A549 (cell line): Measurements from ENCODE around the gene FAM221B. TPM values are rescaled to one million over a fixed set of nuclear protein-coding genes. Genes with fewer than 3 reads are reported as not detected.

Experiments
- ATAC-seq, 2 experiments: fragments of 200-7000 bp in 1 of 2; fragments of >200 bp in 1 of 2; cut with Nextera tagmentation in 1 of 2; cut with Tn5 transposase in 1 of 2; 3 replicates each; pipeline versions ENCODE4 v1.8.0 to v1.9.1; 2018 to 2020; ENCODE audit warnings: mild to moderate bottlenecking in 1 of 2, moderate library complexity in 1 of 2
- CTCF ChIA-PET: fragments of 300-600 bp; sonication (Branson Sonifier 250); formaldehyde crosslinking; extraction: SDS; loops from one replicate; lab custom pipeline; 2021; ENCODE audit warnings: antibody characterized with exemption, inconsistent platforms; lab: Yijun Ruan, JAX
- POLR2A ChIA-PET: fragments of 350-600 bp; formaldehyde crosslinking; extraction: SDS; loops from one replicate; lab custom pipeline; 2021; ENCODE audit warnings: antibody characterized with exemption, inconsistent platforms; lab: Yijun Ruan, JAX
- DNase-seq, 2 experiments: peaks; one replicate each; pipeline versions ENCODE4 v3.0.0 to v3.0.0-alpha.2; 2011 to 2016; ENCODE audit warnings: low read depth in 1 of 2, low spot score in 1 of 2
- FAIRE-seq: peaks from 2 replicates; lab custom pipeline; 2011; peaks lifted over from hg19 to GRCh38; lab: Jason Lieb, UNC
- H3K27ac ChIP-seq, 2 experiments: fragments of >200 bp; sonication (Bioruptor Twin); formaldehyde crosslinking; 3 replicates each; pipeline ENCODE4 v1.5.1; 2016 to 2017
- H3K4me1 ChIP-seq: fragments of >200 bp; sonication (Bioruptor Twin); formaldehyde crosslinking; 3 replicates; pipeline ENCODE4 v1.6.1; 2016
- H3K4me2 ChIP-seq: fragments of >200 bp; sonication (Bioruptor Twin); formaldehyde crosslinking; 3 replicates; pipeline ENCODE4 v1.6.1; 2016
- H3K4me3 ChIP-seq: fragments of >200 bp; sonication (Bioruptor Twin); formaldehyde crosslinking; 3 replicates; pipeline ENCODE4 v1.5.1; 2016
- H3K9me3 ChIP-seq: fragments of >200 bp; sonication (Bioruptor Twin); formaldehyde crosslinking; 3 replicates; pipeline ENCODE4 v1.6.1; 2016
- BHLHE40 ChIP-seq: IDR thresholded peaks from 2 replicates; pipeline ENCODE4 v1.6.1; 2012; ENCODE audit warnings: low read depth, low read length, inconsistent platforms
- CBX8 ChIP-seq: fragments of 200-600 bp; sonication (generic); IDR thresholded peaks from 2 replicates; pipeline ENCODE4 v1.6.1; 2016
- CEBPB ChIP-seq, 2 experiments: fragments of >200 bp in 1 of 2; sonication (Bioruptor Twin) in 1 of 2; formaldehyde crosslinking in 1 of 2; IDR thresholded peaks; 2 replicates each; pipeline ENCODE4 v1.6.1; 2012 to 2016
- CHD2 ChIP-seq: fragments of 150-350 bp; IDR thresholded peaks from 2 replicates; pipeline ENCODE4 v1.6.1; 2014; ENCODE audit warnings: low read length; ENCODE audit not compliant: partially characterized antibody
- EP300 ChIP-seq, 2 experiments: fragments of >200 bp; sonication (Bioruptor Twin); formaldehyde crosslinking; IDR thresholded peaks; 2 replicates in 1 of 2; 3 replicates in 1 of 2; pipeline ENCODE4 v1.6.1; 2016 to 2017
- FOSB ChIP-seq: fragments of 250-450 bp; sonication (Bioruptor Pico); IDR thresholded peaks from 2 replicates; pipeline ENCODE4 v1.5.0; 2020; ENCODE audit warnings: mild to moderate bottlenecking, moderate library complexity
- FOXS1 ChIP-seq: fragments of 250-450 bp; sonication (Bioruptor Pico); IDR thresholded peaks from 2 replicates; pipeline ENCODE4 v1.5.0; 2020; ENCODE audit warnings: mild to moderate bottlenecking, moderate library complexity
- HEYL ChIP-seq: fragments of 250-450 bp; sonication (Bioruptor Pico); IDR thresholded peaks from 2 replicates; pipeline ENCODE4 v1.8.0; 2021; ENCODE audit warnings: mild to moderate bottlenecking, moderate library complexity
- MAZ ChIP-seq: fragments of 150-350 bp; IDR thresholded peaks from 2 replicates; pipeline ENCODE4 v1.6.1; 2014; ENCODE audit warnings: antibody characterized with exemption, low read depth, low read length, borderline replicate concordance
- NFE2L2 ChIP-seq: fragments of 150-350 bp; conservative IDR thresholded peaks from 2 replicates; pipeline ENCODE4 v1.6.1; 2014; ENCODE audit warnings: low read length
- NR3C1 ChIP-seq: fragments of >200 bp; sonication (Bioruptor Twin); formaldehyde crosslinking; IDR thresholded peaks from 3 replicates; pipeline ENCODE4 v1.6.1; 2017
- PHF8 ChIP-seq: fragments of 200-600 bp; sonication (generic); IDR thresholded peaks from 2 replicates; pipeline ENCODE4 v1.6.1; 2016; ENCODE audit warnings: low read depth, mild to moderate bottlenecking, antibody characterized with exemption, moderate library complexity, borderline replicate concordance
- TP53 ChIP-seq: fragments of 250-450 bp; sonication (Bioruptor Pico); IDR thresholded peaks from 2 replicates; pipeline ENCODE4 v1.5.0; 2021; ENCODE audit warnings: mild to moderate bottlenecking, moderate library complexity
- ZC3H11A ChIP-seq: fragments of 450-650 bp; IDR thresholded peaks from 2 replicates; pipeline ENCODE4 v1.6.1; 2014; ENCODE audit warnings: antibody characterized with exemption, mild to moderate bottlenecking
- ZNF302 ChIP-seq: fragments of 250-450 bp; sonication (Bioruptor Pico); IDR thresholded peaks from 2 replicates; pipeline ENCODE4 v1.9.0; 2021; ENCODE audit warnings: inconsistent platforms, mild to moderate bottlenecking, moderate library complexity
- WGBS: methylation state at CpG from one replicate; pipeline ENCODE4 v1.1.6; 2017; ENCODE audit errors: missing lambda C conversion rate; 5-methylcytosine and 5-hydroxymethylcytosine counted together
- polyA plus RNA-seq, 4 experiments: library from polyadenylated mRNA; depleted of rRNA in 3 of 4; stranded (reverse); fragments of >200 nt; fragmentation: RNase III in 1 of 4; extraction: RNeasy Plus Mini Kit Qiagen cat#74134 plus additional on column Dnase treatment in 1 of 4; gene quantifications; 2 replicates in 3 of 4; 3 replicates in 1 of 4; pipeline ENCODE4 v1.2.3, GENCODE V29; 2011 to 2017
- TF ChIP-seq, protein P1 (sequence below): fragments of 200-600 bp; sonication (generic); IDR thresholded peaks from 2 replicates; pipeline ENCODE4 v1.6.1; 2016; ENCODE audit warnings: antibody characterized with exemption, mild to moderate bottlenecking, moderate library complexity
- TF ChIP-seq, protein P2 (sequence below): fragments of >200 bp; sonication (Bioruptor Twin); formaldehyde crosslinking; IDR thresholded peaks from 3 replicates; pipeline ENCODE4 v1.5.1; 2016
- TF ChIP-seq, protein P3 (sequence below): fragments of 150-350 bp; IDR thresholded peaks from 2 replicates; pipeline ENCODE4 v1.6.1; 2014; ENCODE audit warnings: low read depth, mild to moderate bottlenecking, low read length
- TF ChIP-seq, protein P4 (sequence below): IDR thresholded peaks from 2 replicates; pipeline ENCODE4 v1.6.1; 2012
- TF ChIP-seq, protein P5 (sequence below): fragments of 250-450 bp; sonication (Bioruptor Pico); IDR thresholded peaks from 2 replicates; pipeline ENCODE4 v1.5.0; 2021; ENCODE audit warnings: mild to moderate bottlenecking, moderate library complexity, borderline replicate concordance

FAM221B gene
- polyA plus RNA-seq, 2 of the 4 experiments (the other 2 are of a cell fraction): not detected

DNA sequence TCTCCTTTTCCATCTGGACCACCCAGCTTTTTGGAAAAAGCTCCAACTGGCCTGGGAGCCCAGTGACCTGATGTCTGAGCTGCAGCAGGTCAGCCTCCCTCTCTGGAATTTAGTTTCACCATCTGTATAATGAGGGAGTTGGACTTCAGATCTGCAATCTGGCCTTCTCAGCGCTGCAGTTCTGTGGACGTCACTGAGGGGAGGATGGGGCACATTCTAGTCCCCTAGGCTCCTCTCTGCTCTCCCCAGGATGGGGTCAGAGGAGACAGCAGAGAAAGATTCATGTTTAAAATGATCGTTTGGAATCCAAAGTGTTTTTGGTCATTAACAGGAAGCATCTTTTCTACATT lies 31.4 kb upstream of the FAM221B start:
- TF ChIP-seq MAZ (no peak), NR3C1 (no peak), FOSB (no peak), PHF8 (no peak), ZC3H11A (no peak), CHD2 (no peak)
- TF ChIP-seq, protein P1, sequence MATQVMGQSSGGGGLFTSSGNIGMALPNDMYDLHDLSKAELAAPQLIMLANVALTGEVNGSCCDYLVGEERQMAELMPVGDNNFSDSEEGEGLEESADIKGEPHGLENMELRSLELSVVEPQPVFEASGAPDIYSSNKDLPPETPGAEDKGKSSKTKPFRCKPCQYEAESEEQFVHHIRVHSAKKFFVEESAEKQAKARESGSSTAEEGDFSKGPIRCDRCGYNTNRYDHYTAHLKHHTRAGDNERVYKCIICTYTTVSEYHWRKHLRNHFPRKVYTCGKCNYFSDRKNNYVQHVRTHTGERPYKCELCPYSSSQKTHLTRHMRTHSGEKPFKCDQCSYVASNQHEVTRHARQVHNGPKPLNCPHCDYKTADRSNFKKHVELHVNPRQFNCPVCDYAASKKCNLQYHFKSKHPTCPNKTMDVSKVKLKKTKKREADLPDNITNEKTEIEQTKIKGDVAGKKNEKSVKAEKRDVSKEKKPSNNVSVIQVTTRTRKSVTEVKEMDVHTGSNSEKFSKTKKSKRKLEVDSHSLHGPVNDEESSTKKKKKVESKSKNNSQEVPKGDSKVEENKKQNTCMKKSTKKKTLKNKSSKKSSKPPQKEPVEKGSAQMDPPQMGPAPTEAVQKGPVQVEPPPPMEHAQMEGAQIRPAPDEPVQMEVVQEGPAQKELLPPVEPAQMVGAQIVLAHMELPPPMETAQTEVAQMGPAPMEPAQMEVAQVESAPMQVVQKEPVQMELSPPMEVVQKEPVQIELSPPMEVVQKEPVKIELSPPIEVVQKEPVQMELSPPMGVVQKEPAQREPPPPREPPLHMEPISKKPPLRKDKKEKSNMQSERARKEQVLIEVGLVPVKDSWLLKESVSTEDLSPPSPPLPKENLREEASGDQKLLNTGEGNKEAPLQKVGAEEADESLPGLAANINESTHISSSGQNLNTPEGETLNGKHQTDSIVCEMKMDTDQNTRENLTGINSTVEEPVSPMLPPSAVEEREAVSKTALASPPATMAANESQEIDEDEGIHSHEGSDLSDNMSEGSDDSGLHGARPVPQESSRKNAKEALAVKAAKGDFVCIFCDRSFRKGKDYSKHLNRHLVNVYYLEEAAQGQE: no peak
- ChIA-PET CTCF (interaction anchor here (1.1 to 8.1 kb wide), 3 partner anchors 22 to 70 kb away, joined by 3 to 36 read pairs (median 10); no protein-coding TSS in a partner anchor), POLR2A (no interaction called here)
- DNase-seq (no peak), ATAC-seq (no peak), FAIRE-seq (no peak)
- Histone ChIP-seq H3K27ac (no peak overlapping the region), H3K9me3 (no peaks in the 10 kb centered on the region), H3K4me2 (no peak overlapping the region), H3K4me1 (no peaks in the 10 kb centered on the region), H3K4me3 (no peak overlapping the region)
- WGBS: 50% methylated on average over 3 of the region's 3 CpGs

DNA sequence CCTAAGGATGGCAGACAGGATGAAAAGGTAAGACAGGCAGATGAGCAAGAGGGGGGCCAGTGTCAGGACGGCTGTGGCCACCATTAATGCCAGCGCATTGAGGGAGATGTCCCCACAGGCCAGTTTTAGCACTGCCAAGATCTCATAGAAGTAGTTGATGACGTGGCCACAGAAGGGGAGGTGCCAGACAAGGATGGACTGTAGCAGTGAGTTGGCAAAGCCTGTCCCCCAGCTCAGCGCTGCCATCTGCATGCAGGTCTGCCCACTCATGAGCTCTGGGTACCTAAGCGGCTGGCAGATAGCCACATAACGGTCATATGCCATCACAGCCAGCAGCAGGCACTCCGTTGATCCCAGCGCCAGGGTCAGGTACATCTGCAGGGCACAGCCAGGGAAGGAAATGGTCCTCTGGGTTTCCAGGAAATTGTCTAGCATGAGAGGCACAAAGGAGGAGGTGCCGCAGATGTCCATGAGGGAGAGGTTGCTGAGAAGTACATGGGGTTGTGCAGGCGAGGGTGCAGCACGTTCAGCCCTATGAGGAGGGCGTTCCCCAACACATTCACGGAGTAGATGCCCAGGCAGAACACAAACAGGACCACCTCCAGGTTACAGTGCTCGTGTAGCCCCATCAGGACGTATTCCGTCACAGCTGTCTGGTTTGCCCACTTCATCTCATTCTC lies 30.9 kb upstream of the FAM221B start:
- DNase-seq: peak; percentile 29 to 42
- ChIA-PET CTCF (interaction anchor here (1.1 to 8.1 kb wide), 3 partner anchors 22 to 63 kb away, joined by 3 to 36 read pairs (median 3); no protein-coding TSS in a partner anchor), POLR2A (no interaction called here)
- TF ChIP-seq EP300 (IDR thresholded peaks at IDR 0.05): no peak
- no peak for TF ChIP-seq CEBPB (IDR thresholded peaks at IDR 0.05)
- TF ChIP-seq TP53 (CRISPR knock-in tag): no peak
- no peak for TF ChIP-seq HEYL (CRISPR knock-in tag)
- no peak for TF ChIP-seq ZNF302 (CRISPR knock-in tag)
- TF ChIP-seq BHLHE40: no peak
- TF ChIP-seq, protein P2, sequence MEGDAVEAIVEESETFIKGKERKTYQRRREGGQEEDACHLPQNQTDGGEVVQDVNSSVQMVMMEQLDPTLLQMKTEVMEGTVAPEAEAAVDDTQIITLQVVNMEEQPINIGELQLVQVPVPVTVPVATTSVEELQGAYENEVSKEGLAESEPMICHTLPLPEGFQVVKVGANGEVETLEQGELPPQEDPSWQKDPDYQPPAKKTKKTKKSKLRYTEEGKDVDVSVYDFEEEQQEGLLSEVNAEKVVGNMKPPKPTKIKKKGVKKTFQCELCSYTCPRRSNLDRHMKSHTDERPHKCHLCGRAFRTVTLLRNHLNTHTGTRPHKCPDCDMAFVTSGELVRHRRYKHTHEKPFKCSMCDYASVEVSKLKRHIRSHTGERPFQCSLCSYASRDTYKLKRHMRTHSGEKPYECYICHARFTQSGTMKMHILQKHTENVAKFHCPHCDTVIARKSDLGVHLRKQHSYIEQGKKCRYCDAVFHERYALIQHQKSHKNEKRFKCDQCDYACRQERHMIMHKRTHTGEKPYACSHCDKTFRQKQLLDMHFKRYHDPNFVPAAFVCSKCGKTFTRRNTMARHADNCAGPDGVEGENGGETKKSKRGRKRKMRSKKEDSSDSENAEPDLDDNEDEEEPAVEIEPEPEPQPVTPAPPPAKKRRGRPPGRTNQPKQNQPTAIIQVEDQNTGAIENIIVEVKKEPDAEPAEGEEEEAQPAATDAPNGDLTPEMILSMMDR: no peak
- TF ChIP-seq, protein P3, sequence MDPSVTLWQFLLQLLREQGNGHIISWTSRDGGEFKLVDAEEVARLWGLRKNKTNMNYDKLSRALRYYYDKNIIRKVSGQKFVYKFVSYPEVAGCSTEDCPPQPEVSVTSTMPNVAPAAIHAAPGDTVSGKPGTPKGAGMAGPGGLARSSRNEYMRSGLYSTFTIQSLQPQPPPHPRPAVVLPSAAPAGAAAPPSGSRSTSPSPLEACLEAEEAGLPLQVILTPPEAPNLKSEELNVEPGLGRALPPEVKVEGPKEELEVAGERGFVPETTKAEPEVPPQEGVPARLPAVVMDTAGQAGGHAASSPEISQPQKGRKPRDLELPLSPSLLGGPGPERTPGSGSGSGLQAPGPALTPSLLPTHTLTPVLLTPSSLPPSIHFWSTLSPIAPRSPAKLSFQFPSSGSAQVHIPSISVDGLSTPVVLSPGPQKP: no peak
- TF ChIP-seq FOSB: no peak
- TF ChIP-seq, protein P4, sequence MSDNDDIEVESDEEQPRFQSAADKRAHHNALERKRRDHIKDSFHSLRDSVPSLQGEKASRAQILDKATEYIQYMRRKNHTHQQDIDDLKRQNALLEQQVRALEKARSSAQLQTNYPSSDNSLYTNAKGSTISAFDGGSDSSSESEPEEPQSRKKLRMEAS: no peak
- no peak for TF ChIP-seq NFE2L2
- TF ChIP-seq FOXS1 (CRISPR knock-in tag): no peak
- no peak for TF ChIP-seq CBX8
- TF ChIP-seq, protein P5, sequence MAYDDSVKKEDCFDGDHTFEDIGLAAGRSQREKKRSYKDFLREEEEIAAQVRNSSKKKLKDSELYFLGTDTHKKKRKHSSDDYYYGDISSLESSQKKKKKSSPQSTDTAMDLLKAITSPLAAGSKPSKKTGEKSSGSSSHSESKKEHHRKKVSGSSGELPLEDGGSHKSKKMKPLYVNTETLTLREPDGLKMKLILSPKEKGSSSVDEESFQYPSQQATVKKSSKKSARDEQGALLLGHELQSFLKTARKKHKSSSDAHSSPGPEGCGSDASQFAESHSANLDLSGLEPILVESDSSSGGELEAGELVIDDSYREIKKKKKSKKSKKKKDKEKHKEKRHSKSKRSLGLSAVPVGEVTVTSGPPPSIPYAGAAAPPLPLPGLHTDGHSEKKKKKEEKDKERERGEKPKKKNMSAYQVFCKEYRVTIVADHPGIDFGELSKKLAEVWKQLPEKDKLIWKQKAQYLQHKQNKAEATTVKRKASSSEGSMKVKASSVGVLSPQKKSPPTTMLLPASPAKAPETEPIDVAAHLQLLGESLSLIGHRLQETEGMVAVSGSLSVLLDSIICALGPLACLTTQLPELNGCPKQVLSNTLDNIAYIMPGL (CRISPR knock-in tag): no peak
- ATAC-seq: peak; percentile 66 to 74
- no peak for FAIRE-seq
- H3K9me3 ChIP-seq: no peaks in the 10 kb centered on the region
- no peak overlapping the region for H3K4me2 ChIP-seq
- H3K27ac ChIP-seq: no peak overlapping the region
- no peaks in the 10 kb centered on the region for H3K4me1 ChIP-seq
- WGBS: 56% methylated on average over 16 of the region's 16 CpGs
- H3K4me3 ChIP-seq: no peak overlapping the region
